DMS 273 (cell line): Measurements from ENCODE around the gene MALAT1.
"Not testable (repeated sequence)": the region's sequence is repeated elsewhere in the genome, so short reads cannot be mapped to it uniquely, and the experiment has no call there.

Source experiments
- DNase-seq: peaks from one replicate; lab custom pipeline; 2025; ENCODE audit not compliant: unreplicated experiment; lab: John Stamatoyannopoulos, UW

MALAT1 gene

DNA sequence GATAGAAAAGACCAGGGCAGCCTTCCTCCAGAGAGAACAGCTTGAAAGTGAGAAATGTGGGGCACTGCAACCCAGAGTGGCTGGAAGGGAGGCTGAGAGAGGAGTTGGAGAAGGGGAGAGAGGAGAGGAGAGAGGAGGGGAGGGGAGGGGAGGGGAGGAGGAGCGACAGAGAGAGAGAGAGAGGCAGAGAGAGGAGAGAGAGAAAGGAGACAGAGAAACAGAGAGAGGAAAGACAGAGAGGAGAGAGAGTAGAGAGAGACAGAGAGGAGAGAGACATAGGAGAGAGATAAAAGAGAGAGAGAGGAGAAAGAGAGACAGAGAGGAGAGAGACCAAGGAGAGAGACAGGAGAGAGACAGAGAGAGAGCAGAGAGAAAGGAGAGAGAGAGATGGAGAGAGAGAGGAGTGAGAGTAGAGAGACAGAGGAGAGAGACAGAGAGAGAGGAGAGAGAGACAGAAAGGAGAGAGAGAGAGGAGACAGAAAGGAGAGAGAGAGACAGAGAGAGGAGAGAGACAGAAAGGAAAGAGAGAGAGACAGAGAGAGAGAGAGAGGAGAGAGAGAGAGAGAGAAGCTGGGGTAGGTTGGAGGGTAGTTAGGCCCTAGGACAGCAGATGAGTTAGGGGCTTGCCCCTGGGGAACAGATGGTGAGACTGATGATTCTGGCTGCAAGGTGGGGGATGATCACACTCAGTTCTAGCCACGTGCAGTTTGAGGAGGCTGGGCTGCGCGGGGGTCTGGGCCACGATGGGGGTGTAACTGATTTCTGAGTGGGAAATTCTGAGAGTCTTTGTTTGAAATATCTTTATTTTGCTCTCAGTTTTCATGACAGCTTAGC is 17.5 kb downstream of the MALAT1 start:
- DNase-seq, result no peak

DNA sequence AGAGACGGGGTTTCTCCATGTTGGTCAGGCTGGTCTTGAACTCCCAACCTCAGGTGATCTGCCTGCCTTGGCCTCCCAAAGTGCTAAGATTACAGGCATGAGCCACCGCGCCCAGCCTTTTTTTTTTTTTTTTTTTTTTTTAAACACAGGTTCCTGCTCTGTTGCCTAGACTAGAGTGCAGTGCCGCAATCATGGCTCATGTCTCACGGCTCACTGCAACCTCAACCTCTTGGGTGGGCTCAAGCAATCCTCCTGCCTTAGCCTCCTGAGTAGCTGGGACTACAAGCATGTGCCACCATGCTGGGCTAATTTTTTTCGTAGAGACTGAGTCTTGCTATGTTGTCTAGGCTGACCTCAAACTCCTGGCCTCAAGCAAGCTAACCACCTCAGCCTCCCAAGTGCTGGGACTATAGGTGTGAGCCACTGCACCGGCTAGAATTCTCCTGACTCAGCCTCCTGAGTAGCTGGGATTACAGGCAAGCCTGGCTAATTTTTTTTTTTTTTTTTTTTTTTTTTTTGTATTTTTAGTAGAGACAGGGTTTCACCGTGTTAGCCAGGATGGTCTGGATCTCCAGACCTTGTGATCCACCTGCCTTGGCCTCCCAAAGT is 20.2 kb downstream of the MALAT1 start:
- DNase-seq, result not testable (repeated sequence)

DNA sequence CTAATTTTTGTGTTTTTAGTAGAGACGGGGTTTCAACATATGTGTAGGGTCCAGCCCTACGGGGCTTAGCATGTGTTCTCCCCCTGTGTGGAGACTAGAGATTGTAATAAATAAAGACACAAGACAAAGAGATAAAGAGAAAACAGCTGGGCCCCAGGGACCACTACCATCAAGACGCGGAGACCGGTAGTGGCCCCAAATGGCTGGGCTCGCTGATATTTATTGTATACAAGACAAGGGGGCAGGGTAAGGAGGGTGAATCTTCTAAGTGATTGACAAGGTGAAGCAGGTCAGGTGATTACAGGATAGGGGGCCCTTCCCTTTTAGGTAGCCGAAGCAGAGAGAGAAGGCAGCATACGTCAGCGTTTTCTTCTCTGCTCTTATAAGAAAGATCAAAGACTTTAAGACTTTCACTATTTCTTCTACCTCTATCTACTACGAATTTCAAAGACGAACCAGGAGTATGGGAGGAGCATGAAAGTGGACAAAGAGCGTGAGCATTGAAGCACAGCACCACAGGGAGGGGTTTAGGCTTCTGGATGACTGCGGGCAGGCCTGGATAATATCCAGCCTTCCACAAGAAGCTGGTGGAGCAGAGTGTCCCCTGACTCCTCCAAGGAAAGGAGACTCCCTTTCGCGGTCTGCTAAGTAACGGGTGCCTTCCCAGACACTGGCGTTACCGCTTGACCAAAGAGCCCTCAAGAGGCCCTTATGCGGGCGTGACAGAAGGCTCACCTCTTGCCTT is 23.1 kb downstream of the MALAT1 start:
- not testable (repeated sequence) for DNase-seq

DNA sequence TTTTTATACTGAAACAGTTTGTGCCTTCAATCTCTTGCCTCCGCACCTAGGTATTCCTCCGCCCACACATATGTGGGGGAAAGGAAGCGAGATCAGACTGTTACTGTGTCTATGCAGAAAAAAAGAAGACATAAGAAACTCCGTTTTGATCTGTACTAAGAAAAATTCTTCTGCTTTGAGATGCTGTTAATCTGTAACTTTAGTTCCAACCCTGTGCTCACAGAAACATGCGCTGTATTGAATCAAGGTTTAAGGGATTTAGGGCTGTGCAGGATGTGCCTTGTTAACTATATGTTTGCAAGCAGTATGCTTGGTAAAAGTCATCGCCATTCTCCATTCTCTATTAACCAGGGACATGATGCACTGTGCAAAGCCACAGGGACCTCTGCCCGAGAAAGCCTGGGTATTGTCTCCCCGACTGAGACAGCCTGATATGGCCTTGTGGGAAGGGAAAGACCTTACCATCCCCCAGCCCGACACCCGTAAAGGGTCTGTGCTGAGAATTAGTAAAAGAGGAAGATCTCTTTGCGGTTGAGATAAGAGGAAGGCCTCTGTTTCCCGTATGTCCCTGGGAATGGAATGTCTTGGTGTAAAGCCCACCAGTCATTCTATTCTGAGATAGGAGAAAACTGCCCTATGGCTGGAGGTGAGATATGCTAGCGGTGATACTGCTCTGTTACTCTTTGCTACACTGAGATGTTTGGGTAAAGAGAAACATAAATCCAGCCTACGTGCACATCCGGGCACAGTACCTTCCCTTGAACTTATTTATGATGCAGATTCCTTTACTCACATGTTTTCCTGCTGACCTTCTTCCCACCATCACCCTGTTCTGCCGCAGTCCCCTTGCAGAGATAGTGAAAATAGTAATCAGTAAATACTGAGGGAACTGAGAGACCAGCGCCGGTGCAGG is 24.1 kb downstream of the MALAT1 start:
- DNase-seq, result not testable (repeated sequence)

DNA sequence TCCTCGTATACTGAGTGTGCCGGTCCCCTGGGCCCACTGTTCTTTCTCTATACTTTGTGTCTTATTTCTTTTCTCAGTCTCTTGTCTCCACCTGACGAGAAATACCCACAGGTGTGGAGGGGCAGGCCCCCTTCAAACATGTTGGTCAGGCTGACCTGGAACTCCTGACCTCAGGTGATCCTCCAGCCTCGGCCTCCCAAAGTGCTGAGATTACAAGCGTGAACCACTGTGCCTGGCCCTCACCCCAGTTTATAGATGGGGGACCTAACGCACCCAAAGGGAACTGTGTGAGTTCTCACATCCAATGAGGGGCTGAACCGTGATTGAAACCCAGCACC is 24.8 kb downstream of the MALAT1 start:
- not testable (repeated sequence) for DNase-seq

DNA sequence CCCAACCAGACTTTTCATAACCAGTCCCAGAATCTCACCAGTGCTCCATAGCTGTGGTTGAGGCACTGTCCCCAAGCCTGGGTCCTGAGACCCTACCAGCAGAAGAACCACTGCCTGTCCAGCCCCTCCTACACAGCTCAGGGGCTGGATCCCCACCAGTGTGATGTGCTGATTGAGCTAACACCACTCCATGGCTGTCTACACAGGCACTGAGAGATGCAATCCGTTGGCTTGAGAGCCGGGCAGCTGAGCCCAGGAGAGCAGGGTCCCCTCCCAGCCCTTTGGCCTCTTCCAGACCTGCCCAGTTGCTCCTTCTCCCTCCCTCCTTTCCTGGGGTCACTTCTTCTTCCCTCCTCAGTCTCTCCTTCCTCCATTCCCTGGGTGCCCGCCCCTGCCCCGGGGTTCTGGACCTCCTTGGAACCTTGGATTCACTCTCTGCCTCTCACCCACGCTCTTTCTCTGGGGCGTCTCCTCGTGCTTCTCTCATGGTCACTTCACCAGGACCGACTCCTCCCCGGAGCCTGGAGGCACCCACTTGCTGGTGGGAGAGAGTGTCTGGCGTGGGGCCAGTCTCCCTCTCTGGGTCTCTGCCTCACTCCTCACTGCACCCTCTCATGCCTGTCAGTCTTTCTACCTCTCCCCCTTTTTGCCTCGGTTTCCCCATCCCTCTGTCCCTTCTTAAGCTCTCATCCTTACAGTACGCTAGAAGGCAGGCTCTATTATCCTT is 25.3 kb downstream of the MALAT1 start:
- DNase-seq, result no peak

DNA sequence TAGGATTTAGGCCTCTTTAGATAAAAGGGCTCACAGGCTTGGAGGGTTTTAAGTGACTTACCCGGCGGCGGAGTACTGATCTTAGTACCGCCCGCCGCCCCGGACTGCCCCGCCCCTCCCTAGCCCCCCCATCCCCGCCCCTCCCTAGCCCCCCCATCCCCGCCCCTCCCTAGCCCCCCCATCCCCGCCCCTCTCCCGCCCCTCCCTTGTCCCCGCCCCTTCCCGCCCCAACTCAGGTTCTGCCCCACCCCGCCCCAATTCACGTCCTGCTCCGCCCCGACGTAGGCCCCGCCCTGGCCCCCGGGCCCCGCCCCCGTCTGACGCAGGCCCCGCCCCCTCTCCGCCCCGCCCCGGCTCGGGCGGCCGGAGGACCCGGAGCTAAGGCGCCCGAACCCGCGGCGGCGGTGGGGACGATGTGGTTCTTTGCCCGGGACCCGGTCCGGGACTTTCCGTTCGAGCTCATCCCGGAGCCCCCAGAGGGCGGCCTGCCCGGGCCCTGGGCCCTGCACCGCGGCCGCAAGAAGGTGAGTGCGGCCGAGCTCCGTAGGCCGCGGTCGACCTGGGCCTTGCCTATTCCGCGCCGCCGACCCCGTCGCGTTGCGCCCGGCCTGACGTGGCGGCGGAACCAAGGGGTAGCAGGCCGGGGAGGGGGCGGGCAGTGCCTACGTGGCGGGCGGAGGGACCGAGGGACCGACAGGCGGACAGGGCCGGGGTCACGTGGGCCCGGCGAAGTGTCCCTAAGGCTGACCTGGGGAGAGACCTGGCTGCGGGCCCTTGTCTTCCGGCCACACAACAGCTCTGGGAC is 26.1 kb downstream of the MALAT1 start, which contains the start of gene SCYL1:
Gene SCYL1 (plus strand): TSS at position 343 of the 805 bp plus-strand sequence. CDS start 71 bp downstream, at position 414.
- peak; percentile 65 for DNase-seq

DNA sequence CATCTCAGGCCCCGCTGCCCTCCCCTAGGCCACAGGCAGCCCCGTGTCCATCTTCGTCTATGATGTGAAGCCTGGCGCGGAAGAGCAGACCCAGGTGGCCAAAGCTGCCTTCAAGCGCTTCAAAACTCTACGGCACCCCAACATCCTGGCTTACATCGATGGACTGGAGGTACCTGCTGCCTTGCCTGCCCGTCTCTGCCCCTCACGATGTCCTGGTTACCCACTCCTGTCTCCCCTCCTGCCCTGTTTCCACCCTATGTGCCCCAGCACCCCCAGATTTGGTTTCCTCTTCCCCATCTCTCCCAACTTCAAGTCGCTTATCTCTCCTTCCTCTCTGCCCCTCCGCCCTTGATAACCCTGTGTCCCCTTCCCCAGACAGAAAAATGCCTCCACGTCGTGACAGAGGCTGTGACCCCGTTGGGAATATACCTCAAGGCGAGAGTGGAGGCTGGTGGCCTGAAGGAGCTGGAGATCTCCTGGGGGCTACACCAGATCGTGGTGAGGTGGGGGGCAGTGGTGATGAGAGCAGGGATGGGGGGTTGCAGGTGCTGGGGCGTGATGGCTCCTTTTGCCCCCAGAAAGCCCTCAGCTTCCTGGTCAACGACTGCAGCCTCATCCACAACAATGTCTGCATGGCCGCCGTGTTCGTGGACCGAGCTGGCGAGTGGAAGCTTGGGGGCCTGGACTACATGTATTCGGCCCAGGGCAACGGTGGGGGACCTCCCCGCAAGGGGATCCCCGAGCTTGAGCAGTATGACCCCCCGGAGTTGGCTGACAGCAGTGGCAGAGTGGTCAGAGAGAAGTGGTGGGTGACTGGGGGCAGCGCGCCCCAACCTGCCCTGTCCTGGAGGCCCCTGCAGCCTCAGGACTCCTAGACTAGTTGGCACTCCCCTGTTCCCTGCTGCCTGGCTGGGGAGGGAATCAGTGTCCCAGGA is 27.0 kb downstream of the MALAT1 start:
- no peak for DNase-seq

DNA sequence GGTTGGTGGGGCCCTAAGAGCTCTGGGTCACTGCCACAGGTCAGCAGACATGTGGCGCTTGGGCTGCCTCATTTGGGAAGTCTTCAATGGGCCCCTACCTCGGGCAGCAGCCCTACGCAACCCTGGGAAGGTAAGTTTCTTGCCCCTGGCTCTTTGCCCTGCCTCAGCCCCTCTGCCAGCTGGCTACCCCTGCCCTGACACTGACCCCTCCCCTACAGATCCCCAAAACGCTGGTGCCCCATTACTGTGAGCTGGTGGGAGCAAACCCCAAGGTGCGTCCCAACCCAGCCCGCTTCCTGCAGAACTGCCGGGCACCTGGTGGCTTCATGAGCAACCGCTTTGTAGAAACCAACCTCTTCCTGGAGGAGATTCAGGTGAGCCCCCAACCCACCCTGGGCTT is 27.9 kb downstream of the MALAT1 start:
- DNase-seq, result no peak

DNA sequence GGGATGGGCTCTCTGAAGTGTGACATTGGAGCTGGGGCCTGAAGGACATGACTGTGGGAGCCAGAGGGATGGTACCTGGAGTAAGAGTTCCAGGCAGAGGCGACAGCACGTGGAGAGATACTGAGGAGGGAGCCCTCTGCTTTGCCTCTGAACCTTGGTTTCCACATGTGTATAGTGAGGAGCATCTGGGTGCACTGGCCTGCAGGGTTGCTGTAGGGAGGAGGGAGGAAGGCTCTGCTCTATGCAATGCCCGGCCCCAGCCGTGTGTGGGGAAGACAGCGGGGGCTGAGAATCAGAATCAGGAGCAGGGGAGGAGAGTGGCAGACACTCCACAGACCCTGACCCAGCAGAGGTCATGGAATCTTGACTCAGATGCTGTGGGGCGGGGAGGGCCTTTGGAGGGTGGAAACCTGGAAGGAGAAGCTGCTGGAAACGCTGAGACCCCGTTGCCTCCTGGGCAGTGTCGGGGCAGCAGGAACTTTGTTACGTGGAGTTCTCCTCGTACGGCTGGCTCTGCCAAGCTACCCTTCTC is 30.0 kb downstream of the MALAT1 start:
- DNase-seq, result no peak

DNA sequence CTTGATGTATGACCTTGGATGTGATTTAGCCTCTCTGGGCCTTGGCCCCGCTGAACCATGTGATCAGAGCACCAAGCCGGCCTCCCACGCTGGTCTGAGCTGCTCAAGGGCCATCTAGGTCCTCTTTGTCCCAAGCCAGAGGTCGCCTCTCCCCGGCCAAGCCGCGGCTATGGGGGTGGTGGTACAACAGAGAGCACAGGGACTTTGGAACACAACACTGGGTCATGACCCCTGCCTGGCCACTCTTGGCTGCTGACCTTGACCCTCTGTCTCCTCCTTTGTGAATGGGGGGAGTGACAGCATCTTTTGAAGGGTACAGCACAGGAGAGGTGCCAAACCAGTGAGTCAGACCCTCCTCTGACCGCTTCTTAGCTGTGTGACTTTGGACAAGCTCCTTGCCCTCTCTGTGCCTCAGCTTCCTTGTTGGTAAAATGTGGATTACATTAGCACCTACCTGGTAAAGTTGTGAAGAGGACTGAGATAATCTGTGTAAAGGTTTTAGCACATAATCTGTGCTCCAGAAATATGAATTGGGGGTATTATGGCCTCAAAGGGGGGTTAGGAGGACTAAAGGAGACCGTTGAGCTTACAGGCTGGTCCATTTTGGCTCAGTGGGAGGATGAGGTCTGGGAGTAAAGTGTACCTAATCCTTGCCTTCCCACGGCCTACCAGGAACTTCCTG is 30.8 kb downstream of the MALAT1 start:
- no peak for DNase-seq

DNA sequence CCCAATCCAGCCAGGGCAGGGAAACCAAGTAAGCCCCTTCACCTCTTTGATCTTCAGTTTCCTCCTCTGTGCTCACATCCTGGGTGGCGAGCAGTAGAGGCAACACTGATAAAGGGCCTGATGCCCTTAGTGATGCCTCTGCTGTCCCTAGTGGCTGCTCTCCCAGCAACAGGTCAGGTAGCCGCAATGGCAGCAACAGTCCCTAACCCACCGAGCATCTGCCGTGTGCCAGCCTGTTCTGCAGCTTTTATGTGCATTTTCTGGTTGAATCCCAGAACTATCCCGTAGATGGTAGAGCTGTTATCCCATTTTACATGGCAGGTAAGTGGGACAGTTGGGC is 31.3 kb downstream of the MALAT1 start:
- no peak for DNase-seq

DNA sequence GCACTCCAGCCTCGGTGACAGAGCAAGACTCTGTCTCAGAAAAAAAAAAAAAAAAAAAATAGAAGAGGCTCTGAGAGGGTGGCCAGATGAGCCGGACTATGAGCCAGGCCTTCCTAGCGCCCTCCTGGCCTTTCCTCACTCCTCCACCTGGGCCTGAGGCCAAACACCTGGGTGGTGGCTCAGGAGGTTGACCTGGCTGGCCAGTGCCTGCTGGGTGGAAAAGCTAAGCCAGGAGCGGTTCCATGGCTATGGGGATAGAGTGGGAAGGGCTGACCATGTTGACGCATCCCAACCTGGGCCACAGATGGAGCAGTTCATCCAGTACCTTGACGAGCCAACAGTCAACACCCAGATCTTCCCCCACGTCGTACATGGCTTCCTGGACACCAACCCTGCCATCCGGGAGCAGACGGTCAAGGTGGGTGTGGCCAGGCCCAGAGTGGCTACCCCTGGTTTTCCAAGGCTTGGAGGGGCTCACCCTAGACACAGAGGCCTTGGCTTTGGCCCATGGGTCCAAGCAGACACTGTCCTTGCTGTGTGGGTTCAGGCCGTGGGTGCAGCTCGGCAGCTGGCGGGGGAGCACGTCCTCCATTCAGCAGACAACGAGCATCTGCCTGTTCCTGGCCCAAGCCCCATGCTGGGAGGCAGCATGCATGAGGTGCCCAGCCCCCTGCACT is 33.7 kb downstream of the MALAT1 start:
- no peak for DNase-seq

DNA sequence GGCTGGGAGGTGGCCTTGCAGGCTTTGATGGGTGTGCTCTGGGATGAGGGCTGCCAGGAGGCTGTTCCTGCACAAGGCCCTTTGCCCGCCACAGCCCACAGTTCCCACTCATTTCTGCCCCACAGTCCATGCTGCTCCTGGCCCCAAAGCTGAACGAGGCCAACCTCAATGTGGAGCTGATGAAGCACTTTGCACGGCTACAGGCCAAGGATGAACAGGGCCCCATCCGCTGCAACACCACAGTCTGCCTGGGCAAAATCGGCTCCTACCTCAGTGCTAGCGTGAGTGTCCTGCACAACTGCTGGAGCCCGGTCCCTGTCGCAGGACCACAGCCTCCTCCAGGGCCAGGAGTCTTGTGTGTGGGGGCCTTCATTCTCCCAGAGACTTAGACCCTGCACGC is 36.3 kb downstream of the MALAT1 start:
- no peak for DNase-seq

DNA sequence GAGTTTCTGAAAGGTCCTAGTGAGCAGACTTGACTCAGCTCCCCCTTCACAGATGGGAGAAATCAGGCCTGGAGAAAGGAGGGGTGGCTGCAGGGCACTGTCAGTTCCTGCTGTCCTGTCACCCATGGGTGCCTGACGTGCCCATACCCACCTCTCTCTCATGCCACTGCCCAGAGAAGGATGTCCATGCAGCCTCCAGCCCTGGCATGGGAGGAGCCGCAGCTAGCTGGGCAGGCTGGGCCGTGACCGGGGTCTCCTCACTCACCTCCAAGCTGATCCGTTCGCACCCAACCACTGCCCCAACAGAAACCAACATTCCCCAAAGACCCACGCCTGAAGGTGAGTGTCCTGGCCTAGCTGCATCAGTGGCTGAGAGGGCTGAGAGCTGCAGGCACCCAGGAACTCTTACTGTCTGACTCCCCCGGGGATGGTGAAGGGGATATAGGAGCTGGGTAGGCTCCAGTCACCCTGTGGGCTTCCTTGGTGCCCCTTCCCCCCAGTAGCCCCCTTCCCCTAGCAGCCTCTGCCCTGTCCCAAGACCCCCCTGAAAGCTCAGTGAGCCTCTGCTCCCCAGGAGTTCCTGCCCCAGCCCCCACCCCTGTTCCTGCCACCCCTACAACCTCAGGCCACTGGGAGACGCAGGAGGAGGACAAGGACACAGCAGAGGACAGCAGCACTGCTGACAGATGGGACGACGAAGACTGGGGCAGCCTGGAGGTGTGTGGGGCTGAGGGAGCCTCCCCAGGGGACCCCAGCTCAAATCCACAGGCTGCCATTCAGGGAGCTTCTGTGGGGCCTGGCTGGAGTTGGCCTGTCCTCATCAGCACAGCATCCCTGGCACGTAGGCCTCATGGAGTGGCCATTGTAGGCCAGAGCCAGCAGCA is 37.8 kb downstream of the MALAT1 start:
- no peak for DNase-seq

DNA sequence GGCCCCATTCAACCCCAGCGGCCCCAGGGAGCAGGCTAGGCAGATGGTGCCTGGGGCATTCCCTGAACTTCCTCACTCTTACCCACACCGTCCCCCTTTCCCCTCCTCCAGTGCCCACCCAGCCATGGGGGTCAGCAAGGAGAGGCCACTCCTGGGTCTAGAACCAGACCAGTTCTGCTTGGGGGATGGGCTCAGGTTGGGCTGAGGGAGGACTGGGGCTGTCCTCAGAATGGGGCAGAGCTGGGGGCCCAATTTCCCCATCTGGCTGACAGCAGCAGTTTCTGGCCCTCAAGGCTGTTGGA is 38.4 kb downstream of the MALAT1 start:
- no peak for DNase-seq
